NT2/D1 (cell line): ENCODE data around the gene MTHFD1.

Source experiments
- SUZ12 ChIP-seq: IDR thresholded peaks from 2 replicates; pipeline ENCODE4 v1.6.1; 2011; ENCODE audit not compliant: insufficient read length, insufficient read depth; ENCODE audit errors: extremely low read depth
- YY1 ChIP-seq: IDR thresholded peaks from 2 replicates; pipeline ENCODE4 v1.6.1; 2011; ENCODE audit not compliant: insufficient read length, insufficient read depth

GRCh38 chr14:64401949-64402348 lies 13.8 kb downstream of the MTHFD1 start:
- TF ChIP-seq SUZ12: no peak
- no peak for TF ChIP-seq YY1
